SK-MEL-5 (cell line): Measurements from ENCODE around the gene MMEL1. TPM values are rescaled to one million over a fixed set of nuclear protein-coding genes. Genes with fewer than 3 reads are reported as not detected.
"Not testable (repeated sequence)": the region's sequence is repeated elsewhere in the genome, so short reads cannot be mapped to it uniquely, and the experiment has no call there.

Source experiments
- DNase-seq: peaks from one replicate; pipeline ENCODE4 v3.0.0-alpha.2; 2016; ENCODE audit warnings: low read depth, low spot score
- in situ Hi-C: cut with HindIII; loops from 2 replicates; pipeline ENCODE4 v1.10.0; 2016; ENCODE audit warnings: low sequenced_read_pairs, high pct_unique_total_duplicates, low pct_unique_long_range_greater_than_20kb
- polyA plus RNA-seq, 2 experiments: library from polyadenylated mRNA; depleted of rRNA; stranded (reverse); fragments of >200 nt; gene quantifications; 2 replicates each; pipeline ENCODE4 v1.2.3, GENCODE V29; 2015
- total RNA-seq: library from RNA; depleted of rRNA; stranded (reverse); fragments of >200 nt; shearing (Covaris generic); gene quantifications from 2 replicates; pipeline ENCODE4 v1.2.3, GENCODE V29; 2014; rRNA removed

Gene MMEL1, protein sequence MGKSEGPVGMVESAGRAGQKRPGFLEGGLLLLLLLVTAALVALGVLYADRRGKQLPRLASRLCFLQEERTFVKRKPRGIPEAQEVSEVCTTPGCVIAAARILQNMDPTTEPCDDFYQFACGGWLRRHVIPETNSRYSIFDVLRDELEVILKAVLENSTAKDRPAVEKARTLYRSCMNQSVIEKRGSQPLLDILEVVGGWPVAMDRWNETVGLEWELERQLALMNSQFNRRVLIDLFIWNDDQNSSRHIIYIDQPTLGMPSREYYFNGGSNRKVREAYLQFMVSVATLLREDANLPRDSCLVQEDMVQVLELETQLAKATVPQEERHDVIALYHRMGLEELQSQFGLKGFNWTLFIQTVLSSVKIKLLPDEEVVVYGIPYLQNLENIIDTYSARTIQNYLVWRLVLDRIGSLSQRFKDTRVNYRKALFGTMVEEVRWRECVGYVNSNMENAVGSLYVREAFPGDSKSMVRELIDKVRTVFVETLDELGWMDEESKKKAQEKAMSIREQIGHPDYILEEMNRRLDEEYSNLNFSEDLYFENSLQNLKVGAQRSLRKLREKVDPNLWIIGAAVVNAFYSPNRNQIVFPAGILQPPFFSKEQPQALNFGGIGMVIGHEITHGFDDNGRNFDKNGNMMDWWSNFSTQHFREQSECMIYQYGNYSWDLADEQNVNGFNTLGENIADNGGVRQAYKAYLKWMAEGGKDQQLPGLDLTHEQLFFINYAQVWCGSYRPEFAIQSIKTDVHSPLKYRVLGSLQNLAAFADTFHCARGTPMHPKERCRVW
- total RNA-seq, result not detected in 2 replicates
- polyA plus RNA-seq (2015; cell fraction: cytosol; rRNA removed), result 0.04 and 1.3 TPM in 2 replicates
- not detected in 2 replicates for polyA plus RNA-seq (2015; cell fraction: nucleus; rRNA removed)

- in situ Hi-C loops, result no loop called here
Observed at GRCh38 chr1:2632561-2633361, at the start of gene MMEL1. TSS of gene MMEL1 (minus strand) at chr1:2633016. CDS start at chr1:2629484, 3,532 bp downstream.

GRCh38 chr1:2676726-2677125, 43.9 kb upstream of the MMEL1 start:
- DNase-seq, in situ Hi-C loops: not testable (repeated sequence)

More at GRCh38 chr1:2632561-2633361, at the start of gene MMEL1:
- peak; percentile 39 for DNase-seq

DNA sequence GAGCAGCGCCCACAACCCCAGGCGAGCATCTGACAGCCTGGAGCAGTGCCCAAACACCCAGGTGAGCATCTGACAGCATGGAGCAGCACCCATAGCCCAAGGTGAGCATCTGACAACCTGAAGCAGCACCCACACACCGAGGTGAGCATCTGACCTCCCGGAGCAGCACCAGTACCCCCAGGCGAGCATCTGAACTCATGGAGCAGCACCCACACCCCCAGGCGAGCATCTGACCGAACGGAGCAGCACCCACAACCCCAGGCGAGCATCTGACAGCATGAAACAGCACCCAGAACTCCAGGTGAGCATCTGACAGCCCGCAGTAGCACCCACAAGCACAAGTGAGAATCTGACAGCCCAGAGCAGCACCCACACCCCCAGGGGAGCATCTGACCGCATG, 38.8 kb upstream of the MMEL1 start:
- in situ Hi-C loops, DNase-seq: not testable (repeated sequence)

GRCh38 chr1:2659806-2660205, 27.0 kb upstream of the MMEL1 start:
- in situ Hi-C loops, DNase-seq: not testable (repeated sequence)

DNA sequence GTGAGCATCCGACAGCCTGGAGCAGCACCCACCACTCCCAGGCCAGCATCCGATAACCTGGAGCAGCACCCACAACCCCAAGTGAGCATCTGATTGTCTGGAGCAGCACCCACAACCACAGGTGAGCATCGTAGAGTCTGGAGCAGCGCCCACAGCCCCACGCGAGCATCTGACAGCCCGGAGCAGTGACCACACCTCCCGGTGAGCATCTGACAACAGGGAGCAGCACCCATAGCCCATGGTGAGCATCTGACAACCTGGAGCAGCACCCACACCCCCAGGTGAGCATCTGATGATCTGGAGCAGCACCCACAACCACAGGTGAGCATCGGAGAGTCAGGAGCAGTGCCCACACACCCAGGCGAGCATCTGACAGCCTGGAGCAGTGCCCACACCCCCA, 25.1 kb upstream of the MMEL1 start:
- DNase-seq, in situ Hi-C loops: not testable (repeated sequence)

DNA sequence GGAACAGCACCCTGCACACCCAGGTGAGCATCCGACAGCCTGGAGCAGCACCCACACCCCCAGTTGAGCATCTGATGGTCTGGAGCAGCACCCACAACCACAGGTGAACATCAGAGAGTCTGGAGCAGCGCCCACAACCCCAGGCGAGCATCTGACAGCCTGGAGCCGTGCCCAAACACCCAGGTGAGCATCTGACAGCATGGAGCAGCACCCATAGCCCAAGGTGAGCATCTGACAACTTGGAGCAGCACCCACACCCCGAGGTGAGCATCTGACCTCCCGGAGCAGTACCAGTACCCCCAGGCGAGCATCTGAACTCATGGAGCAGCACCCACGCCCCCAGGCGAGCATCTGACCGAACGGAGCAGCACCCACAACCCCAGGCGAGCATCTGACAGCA, 24.3 kb upstream of the MMEL1 start:
- DNase-seq, in situ Hi-C loops: not testable (repeated sequence)

DNA sequence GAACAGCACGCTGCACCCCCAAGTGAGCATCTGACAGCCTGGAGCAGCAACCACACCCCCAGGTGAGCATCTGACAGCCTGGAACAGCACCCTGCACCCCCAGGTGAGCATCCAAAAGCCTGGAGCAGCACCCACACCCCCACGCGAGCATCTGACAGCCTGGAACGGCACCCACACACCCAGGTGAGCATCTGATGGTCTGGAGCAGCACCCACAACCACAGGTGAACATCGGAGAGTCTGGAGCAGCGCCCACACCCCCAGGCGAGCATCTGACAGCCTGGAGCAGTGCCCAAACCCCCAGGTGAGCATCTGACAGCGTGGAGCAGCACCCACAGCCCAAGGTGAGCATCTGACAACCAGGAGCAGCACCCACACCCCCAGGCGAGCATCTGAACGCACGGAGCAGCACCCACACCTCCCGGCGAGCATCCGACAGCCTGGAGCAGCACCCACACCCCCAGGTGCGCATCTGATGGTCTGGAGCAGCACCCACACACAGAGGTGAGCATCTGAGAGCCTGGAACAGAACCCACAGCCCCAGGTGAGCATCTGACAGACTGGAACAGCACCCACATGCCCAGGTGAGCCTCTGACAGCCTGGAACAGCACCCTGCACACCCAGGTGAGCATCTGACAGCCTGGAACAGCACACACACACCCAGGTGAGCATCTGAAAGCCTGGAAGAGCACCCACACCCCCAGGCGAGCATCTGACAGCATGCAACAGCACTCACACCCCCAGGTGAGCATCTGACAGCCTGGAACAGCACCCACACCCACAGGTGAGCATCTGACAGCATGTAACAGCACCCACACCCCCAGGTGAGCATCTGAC, 23.0 kb upstream of the MMEL1 start:
- in situ Hi-C loops, DNase-seq: not testable (repeated sequence)

GRCh38 chr1:2654443-2654948, 21.7 kb upstream of the MMEL1 start:
- in situ Hi-C loops, result not testable (repeated sequence)

GRCh38 chr1:2653741-2654442, 21.1 kb upstream of the MMEL1 start:
- DNase-seq, in situ Hi-C loops: not testable (repeated sequence)

More at GRCh38 chr1:2654443-2654948, 21.7 kb upstream of the MMEL1 start:
- not testable (repeated sequence) for DNase-seq

DNA sequence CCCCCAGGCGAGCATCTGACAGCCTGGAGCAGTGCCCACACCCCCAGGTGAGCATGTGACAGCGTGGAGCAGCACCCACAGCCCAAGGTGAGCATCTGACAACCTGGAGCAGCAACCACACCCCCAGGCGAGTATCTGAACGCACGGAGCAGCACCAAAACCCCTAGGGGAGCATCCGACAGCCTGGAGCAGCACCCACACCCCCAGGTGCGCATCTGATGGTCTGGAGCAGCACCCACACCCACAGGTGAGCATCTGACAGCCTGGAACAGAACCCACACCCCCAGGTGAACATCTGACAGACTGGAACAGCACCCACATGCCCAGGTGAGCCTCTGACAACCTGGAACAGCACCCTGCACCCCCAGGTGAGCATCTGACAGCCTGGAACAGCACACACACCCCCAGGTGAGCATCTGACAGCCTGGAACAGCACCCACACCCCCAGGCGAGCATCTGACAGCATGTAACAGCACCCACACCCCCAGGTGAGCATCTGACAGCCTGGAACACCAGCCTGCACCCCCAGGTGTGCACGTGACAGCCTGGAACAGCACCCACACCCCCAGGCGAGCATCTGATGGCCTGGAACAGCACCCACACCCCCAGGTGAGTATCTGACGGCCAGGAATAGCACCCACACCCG, 20.2 kb upstream of the MMEL1 start:
- in situ Hi-C loops, DNase-seq: not testable (repeated sequence)

DNA sequence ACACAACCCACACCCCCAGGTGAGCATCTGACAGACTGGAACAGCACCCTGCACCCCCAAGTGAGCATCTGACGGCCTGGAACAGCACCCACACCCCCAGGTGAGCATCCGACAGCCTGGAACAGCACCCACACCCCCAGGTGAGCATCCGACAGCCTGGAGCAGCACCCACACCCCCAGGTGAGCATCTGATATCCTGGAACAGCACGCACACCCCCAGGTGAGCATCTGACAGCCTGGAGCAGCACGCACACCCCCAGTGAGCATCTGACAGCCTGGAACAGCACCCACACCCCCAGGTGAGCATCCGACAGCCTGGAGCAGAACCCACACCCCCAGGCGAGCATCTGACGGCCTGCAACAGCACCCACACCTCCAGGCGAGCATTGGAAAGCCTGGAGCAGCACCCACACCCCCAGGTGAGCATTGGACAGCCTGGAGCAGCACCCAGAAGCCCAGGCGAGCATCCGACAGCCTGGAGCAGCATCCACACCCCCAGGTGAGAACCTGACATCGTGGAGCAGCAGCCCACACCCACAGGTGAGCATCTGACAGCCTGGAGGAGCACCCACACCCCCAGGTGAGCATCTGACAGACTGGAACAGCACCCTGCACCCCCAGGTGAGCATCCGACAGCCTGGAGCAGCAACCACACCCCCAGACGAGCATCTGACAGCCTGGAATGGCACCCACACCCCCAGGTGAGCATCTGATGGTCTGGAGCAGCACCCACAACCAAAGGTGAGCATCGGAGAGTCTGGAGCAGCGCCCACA, 19.5 kb upstream of the MMEL1 start:
- DNase-seq, in situ Hi-C loops: not testable (repeated sequence)

GRCh38 chr1:2650967-2651645, 18.3 kb upstream of the MMEL1 start:
- in situ Hi-C loops, result no loop called here
- DNase-seq, result no peak

- DNase-seq, result no peak
- in situ Hi-C loops, result no loop called here
Observed at GRCh38 chr1:2646837-2647236, 14.0 kb upstream of the MMEL1 start.

- in situ Hi-C loops, result no loop called here
Observed at GRCh38 chr1:2645776-2646175, 13.0 kb upstream of the MMEL1 start.

More at GRCh38 chr1:2645776-2646175, 13.0 kb upstream of the MMEL1 start:
- DNase-seq, result no peak
